ENCODE results near the gene ACKR1. TPM values are rescaled to one million over a fixed set of nuclear protein-coding genes. Genes with fewer than 3 reads are reported as not detected.

Gene ACKR1
- total RNA-seq, 1 donor from 2014 or later = not detected

GRCh38 chr1:159170639-159171038 is 34.0 kb upstream of the ACKR1 start:
- DNase-seq (ENCODE audit: low spot score) = no peak
- Histone ChIP-seq H3K79me2 (ENCODE audit: low read depth) (peaks cover 2% of the 10 kb centered on the region), H3K4me3 (peak overlapping the region; percentile 97), H3K36me3 (no peaks in the 10 kb centered on the region), H3K27ac (no peak overlapping the region), H3K9ac (no peak overlapping the region), H3F3A (ENCODE audit: low read depth) (no peaks in the 10 kb centered on the region), H3K4me1 (peaks cover 14% of the 10 kb centered on the region), H2AFZ (replicated peaks) (no peak overlapping the region), H4K20me1 (ENCODE audit: low read depth) (peaks cover 48% of the 10 kb centered on the region), H3K9me3 (ENCODE audit: low read depth) (no peaks in the 10 kb centered on the region), H3K4me2 (peak overlapping the region; percentile 96), H3K27me3 (no peaks in the 10 kb centered on the region)
- TF ChIP-seq EZH2 (IDR thresholded peaks at IDR 0.05) (no peak), EZH2phosphoT487 (IDR thresholded peaks at IDR 0.05) (no peak), CTCF (IDR thresholded peaks at IDR 0.05) (no peak)
- no peaks in the 10 kb centered on the region for H3K9me3 Mint-ChIP-seq
- peaks cover 8% of the 10 kb centered on the region for H3K27me3 Mint-ChIP-seq (ENCODE audit: insufficient read depth, low read depth)
- H3K36me3 Mint-ChIP-seq = no peaks in the 10 kb centered on the region
- peak overlapping the region; percentile 83 for H3K4me3 Mint-ChIP-seq
- peaks cover 18% of the 10 kb centered on the region for H3K4me1 Mint-ChIP-seq
- H3K27ac Mint-ChIP-seq = no peak overlapping the region

GRCh38 chr1:159171254-159171687 is 33.4 kb upstream of the ACKR1 start, which contains the start of gene CADM3:
CADM3 (plus strand) TSS chr1:159171615; CDS start chr1:159171766, 151 bp downstream.
- H3K27me3 Mint-ChIP-seq (ENCODE audit: insufficient read depth, low read depth) = peaks cover 8% of the 10 kb centered on the region
- Histone ChIP-seq H2AFZ (replicated peaks) (peak within 1 kb of the TSS; percentile 98), H3K4me2 (peak within 1 kb of the TSS; percentile 96), H3K9ac (peak within 1 kb of the TSS; percentile 51), H3K27ac (no peak within 1 kb of the TSS), H3K36me3 (no peaks in the 10 kb centered on the region), H3K4me3 (peak within 1 kb of the TSS; percentile 97), H3K27me3 (no peaks in the 10 kb centered on the region), H3K4me1 (peaks cover 14% of the 10 kb centered on the region), H4K20me1 (ENCODE audit: low read depth) (peaks cover 54% of the 10 kb centered on the region), H3F3A (ENCODE audit: low read depth) (no peaks in the 10 kb centered on the region), H3K79me2 (ENCODE audit: low read depth) (peaks cover 6% of the 10 kb centered on the region), H3K9me3 (ENCODE audit: low read depth) (no peaks in the 10 kb centered on the region)
- peak; percentile 83 for DNase-seq (ENCODE audit: low spot score)
- peak within 1 kb of the TSS; percentile 26 for H3K27ac Mint-ChIP-seq
- no peaks in the 10 kb centered on the region for H3K9me3 Mint-ChIP-seq
- TF ChIP-seq EZH2 (IDR thresholded peaks at IDR 0.05) (no peak), EZH2phosphoT487 (IDR thresholded peaks at IDR 0.05) (no peak), CTCF (IDR thresholded peaks at IDR 0.05) (no peak)
- peak within 1 kb of the TSS; percentile 94 for H3K4me3 Mint-ChIP-seq
- H3K4me1 Mint-ChIP-seq = peaks cover 18% of the 10 kb centered on the region
- H3K36me3 Mint-ChIP-seq = no peaks in the 10 kb centered on the region

GRCh38 chr1:159171688-159172501 is 32.8 kb upstream of the ACKR1 start:
- no peaks in the 10 kb centered on the region for H3K27me3 ChIP-seq
- peak overlapping the region; percentile 98 for H2AFZ ChIP-seq (replicated peaks)
- H3K4me1 ChIP-seq = peaks cover 14% of the 10 kb centered on the region
- H3F3A ChIP-seq (ENCODE audit: low read depth) = no peaks in the 10 kb centered on the region
- TF ChIP-seq CTCF (IDR thresholded peaks at IDR 0.05) (no peak), EZH2phosphoT487 (IDR thresholded peaks at IDR 0.05) (no peak), EZH2 (IDR thresholded peaks at IDR 0.05) (no peak)
- peaks cover 60% of the 10 kb centered on the region for H4K20me1 ChIP-seq (ENCODE audit: low read depth)
- DNase-seq (ENCODE audit: low spot score) = peak; percentile 75
- H3K9ac ChIP-seq = peak overlapping the region; percentile 51
- H3K9me3 ChIP-seq (ENCODE audit: low read depth) = no peaks in the 10 kb centered on the region
- H3K4me3 ChIP-seq = peak overlapping the region; percentile 97
- H3K4me1 Mint-ChIP-seq = peaks cover 18% of the 10 kb centered on the region
- H3K27ac Mint-ChIP-seq = peak overlapping the region; percentile 26
- peak overlapping the region; percentile 94 for H3K4me3 Mint-ChIP-seq
- H3K9me3 Mint-ChIP-seq = no peaks in the 10 kb centered on the region
- peaks cover 8% of the 10 kb centered on the region for H3K27me3 Mint-ChIP-seq (ENCODE audit: insufficient read depth, low read depth)
- H3K36me3 Mint-ChIP-seq = no peaks in the 10 kb centered on the region
- no peaks in the 10 kb centered on the region for H3K36me3 ChIP-seq
- H3K79me2 ChIP-seq (ENCODE audit: low read depth) = peaks cover 8% of the 10 kb centered on the region
- peak overlapping the region; percentile 96 for H3K4me2 ChIP-seq
- no peak overlapping the region for H3K27ac ChIP-seq

Data from neural progenitor cell (in vitro differentiated cells).